ENCODE results near the gene CYGB. TPM values are rescaled to one million over a fixed set of nuclear protein-coding genes. Genes with fewer than 3 reads are reported as not detected.

Gene CYGB
- total and polyA plus RNA-seq, 10 of the 15 experiments (the other 5 are each of a cell fraction or from before 2014, with no cell fraction given) = 0.34 TPM; not detected in 9

DNA sequence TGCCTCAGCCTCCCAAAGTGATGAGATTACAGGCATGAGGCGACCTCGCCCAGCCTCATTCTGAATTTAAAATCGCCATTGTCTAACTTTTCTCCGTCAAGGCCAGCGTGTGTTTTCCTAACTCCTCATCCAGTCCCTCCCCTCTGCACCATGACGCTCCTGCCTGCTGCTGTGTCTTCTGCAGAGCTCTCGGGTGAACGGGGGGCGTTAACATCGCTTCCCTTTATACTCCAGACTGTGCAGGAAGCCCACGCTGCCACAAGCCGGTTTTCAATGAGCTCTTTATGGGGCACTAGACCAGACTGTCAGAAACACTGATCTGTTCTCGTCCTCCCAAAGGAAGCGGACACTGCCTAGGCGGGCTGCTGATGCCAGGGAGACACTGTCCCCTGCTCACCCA lies 56.9 kb downstream of the CYGB start (continued):
- TF ChIP-seq, protein P1, sequence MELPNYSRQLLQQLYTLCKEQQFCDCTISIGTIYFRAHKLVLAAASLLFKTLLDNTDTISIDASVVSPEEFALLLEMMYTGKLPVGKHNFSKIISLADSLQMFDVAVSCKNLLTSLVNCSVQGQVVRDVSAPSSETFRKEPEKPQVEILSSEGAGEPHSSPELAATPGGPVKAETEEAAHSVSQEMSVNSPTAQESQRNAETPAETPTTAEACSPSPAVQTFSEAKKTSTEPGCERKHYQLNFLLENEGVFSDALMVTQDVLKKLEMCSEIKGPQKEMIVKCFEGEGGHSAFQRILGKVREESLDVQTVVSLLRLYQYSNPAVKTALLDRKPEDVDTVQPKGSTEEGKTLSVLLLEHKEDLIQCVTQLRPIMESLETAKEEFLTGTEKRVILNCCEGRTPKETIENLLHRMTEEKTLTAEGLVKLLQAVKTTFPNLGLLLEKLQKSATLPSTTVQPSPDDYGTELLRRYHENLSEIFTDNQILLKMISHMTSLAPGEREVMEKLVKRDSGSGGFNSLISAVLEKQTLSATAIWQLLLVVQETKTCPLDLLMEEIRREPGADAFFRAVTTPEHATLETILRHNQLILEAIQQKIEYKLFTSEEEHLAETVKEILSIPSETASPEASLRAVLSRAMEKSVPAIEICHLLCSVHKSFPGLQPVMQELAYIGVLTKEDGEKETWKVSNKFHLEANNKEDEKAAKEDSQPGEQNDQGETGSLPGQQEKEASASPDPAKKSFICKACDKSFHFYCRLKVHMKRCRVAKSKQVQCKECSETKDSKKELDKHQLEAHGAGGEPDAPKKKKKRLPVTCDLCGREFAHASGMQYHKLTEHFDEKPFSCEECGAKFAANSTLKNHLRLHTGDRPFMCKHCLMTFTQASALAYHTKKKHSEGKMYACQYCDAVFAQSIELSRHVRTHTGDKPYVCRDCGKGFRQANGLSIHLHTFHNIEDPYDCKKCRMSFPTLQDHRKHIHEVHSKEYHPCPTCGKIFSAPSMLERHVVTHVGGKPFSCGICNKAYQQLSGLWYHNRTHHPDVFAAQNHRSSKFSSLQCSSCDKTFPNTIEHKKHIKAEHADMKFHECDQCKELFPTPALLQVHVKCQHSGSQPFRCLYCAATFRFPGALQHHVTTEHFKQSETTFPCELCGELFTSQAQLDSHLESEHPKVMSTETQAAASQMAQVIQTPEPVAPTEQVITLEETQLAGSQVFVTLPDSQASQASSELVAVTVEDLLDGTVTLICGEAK (IDR thresholded peaks at IDR 0.05; ENCODE audit: borderline replicate concordance) = 0 out of 2 replicates have a peak, but pooled peaks have one; percentile 0

DNA sequence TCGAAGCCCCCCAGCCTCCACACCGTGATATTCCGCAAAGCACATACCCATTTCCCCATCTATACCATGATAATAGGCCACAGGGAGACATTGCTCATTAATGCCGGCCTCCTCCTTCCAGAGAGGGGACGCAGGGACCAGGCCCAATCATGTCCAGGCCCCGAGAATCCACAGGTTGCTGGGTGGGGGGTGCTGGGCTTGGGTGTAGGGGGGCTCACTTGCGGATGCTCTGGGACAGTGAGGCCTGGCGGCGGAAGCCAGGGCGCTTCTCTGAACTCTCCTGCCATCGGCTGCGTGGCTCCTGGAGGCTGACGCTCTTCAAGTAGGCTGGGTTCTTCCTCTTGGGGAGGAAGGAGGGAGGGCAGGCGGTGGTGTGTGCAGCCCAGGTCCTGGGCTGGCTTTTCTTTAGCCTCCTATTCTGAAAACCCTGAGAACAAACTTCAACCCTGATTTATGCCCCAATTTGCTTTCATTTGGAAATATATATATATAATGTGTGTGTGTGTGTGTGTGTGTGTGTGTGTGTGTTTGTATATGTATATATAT lies 57.9 kb downstream of the CYGB start:
- ChIA-PET RAD21 (ENCODE audit: unreplicated experiment) (interaction anchor here (0.5 to 3.7 kb wide), 8 partner anchors 12 to 574 kb away, joined by 3 to 50 read pairs (median 6); partner anchors contain the start of genes AANAT and RHBDF2), POLR2A (interaction anchor here (0.5 to 6.9 kb wide), 3 partner anchors 14 to 34 kb away, joined by 6 to 101 read pairs (median 49); partner anchors contain the start of gene RHBDF2), SMC1A (ENCODE audit: uncharacterized antibody, unreplicated experiment) (interaction anchor here (0.7 to 12.0 kb wide), 4 partner anchors 9 to 28 kb away, joined by 3 to 115 read pairs (median 28); partner anchors contain the start of gene RHBDF2), CTCF (interaction anchor here (0.7 to 3.8 kb wide), 9 partner anchors 13 to 33 kb away, joined by 3 to 33 read pairs (median 9); partner anchors contain the start of genes AANAT and RHBDF2)
- Histone ChIP-seq H2AFZ (ENCODE audit: control insufficient read depth, low read depth, low read length) (no peak overlapping the region), H3K36me3 (ENCODE audit: control insufficient read depth in 2 of 2, insufficient read depth in 2 of 2, low read length in 1 of 2) (peaks cover 2 to 5% of the 10 kb centered on the region in 2 experiments; a peak in 2 of 4 replicates), H3K4me2 (ENCODE audit: control insufficient read depth, insufficient read depth) (peak overlapping the region; percentile 54), H3K4me1 (ENCODE audit: control insufficient read depth, insufficient read depth, low read length) (peaks cover 43% of the 10 kb centered on the region), H3K79me2 (ENCODE audit: control insufficient read depth, insufficient read depth, low read length) (peaks cover 8% of the 10 kb centered on the region; the same call in 1 of the 2 replicates), H4K20me1 (ENCODE audit: control insufficient read depth, insufficient read depth) (no peaks in the 10 kb centered on the region), H3K27me3 (replicated peaks in 1 of 2; ENCODE audit: control insufficient read depth in 2 of 2, insufficient read depth in 2 of 2, low read length in 1 of 2) (no peaks in the 10 kb centered on the region), H3K9me3 (replicated peaks; ENCODE audit: control insufficient read depth, insufficient read depth, low read length) (no peaks in the 10 kb centered on the region), H3K27ac (ENCODE audit: control insufficient read depth, insufficient read depth) (no peak overlapping the region; the same call in 1 of the 2 replicates), H3K4me3 (no peak overlapping the region), H3K9ac (ENCODE audit: control insufficient read depth, insufficient read depth, low read length) (no peak overlapping the region; the same call in 1 of the 2 replicates)
- FAIRE-seq (no peak), ATAC-seq (no peak), DNase-seq (ENCODE audit: low read depth, low spot score) (no peak)
- in situ Hi-C loops (cut with MboI) = no loop called here
- intact Hi-C loops (cut with micrococcal nuclease; ENCODE audit: unreplicated experiment) = no loop called here
- no TSS peak for BruUV-seq (replicated peaks)
- 86% methylated on average over 14 of the region's 14 CpGs for WGBS (ENCODE audit: insufficient coverage, insufficient replicate concordance, low lambda C conversion rate, missing lambda C conversion rate)
- TF ChIP-seq NRF1 (conservative IDR thresholded peaks at IDR 0.05; ENCODE audit: low read depth, low read length) (no peak), JUND (IDR thresholded peaks at IDR 0.05; ENCODE audit: low read depth, low read length) (no peak), NFYA (IDR thresholded peaks at IDR 0.05; ENCODE audit: borderline replicate concordance, low read depth, low read length) (no peak), CREM (IDR thresholded peaks at IDR 0.05; ENCODE audit: low read depth) (no peak), SUZ12 (IDR thresholded peaks at IDR 0.05; ENCODE audit: unreplicated experiment) (no peak), SIX5 (IDR thresholded peaks at IDR 0.05; ENCODE audit: low read depth, low read length, severe bottlenecking) (no peak), KAT2A (conservative IDR thresholded peaks at IDR 0.05; ENCODE audit: control insufficient read depth, low read depth, low read length) (no peak), ZNF207 (IDR thresholded peaks at IDR 0.05; ENCODE audit: borderline replicate concordance) (no peak)
- TF ChIP-seq, protein P2, sequence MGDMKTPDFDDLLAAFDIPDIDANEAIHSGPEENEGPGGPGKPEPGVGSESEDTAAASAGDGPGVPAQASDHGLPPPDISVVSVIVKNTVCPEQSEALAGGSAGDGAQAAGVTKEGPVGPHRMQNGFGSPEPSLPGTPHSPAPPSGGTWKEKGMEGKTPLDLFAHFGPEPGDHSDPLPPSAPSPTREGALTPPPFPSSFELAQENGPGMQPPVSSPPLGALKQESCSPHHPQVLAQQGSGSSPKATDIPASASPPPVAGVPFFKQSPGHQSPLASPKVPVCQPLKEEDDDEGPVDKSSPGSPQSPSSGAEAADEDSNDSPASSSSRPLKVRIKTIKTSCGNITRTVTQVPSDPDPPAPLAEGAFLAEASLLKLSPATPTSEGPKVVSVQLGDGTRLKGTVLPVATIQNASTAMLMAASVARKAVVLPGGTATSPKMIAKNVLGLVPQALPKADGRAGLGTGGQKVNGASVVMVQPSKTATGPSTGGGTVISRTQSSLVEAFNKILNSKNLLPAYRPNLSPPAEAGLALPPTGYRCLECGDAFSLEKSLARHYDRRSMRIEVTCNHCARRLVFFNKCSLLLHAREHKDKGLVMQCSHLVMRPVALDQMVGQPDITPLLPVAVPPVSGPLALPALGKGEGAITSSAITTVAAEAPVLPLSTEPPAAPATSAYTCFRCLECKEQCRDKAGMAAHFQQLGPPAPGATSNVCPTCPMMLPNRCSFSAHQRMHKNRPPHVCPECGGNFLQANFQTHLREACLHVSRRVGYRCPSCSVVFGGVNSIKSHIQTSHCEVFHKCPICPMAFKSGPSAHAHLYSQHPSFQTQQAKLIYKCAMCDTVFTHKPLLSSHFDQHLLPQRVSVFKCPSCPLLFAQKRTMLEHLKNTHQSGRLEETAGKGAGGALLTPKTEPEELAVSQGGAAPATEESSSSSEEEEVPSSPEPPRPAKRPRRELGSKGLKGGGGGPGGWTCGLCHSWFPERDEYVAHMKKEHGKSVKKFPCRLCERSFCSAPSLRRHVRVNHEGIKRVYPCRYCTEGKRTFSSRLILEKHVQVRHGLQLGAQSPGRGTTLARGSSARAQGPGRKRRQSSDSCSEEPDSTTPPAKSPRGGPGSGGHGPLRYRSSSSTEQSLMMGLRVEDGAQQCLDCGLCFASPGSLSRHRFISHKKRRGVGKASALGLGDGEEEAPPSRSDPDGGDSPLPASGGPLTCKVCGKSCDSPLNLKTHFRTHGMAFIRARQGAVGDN (IDR thresholded peaks at IDR 0.05) = no peak
